Head of caudate nucleus (tissue), 42 donors: ENCODE measurements around the gene NDUFV3.
A peak's percentile ranks its signal among the peaks of the same experiment; 100 is the strongest.
"Not testable (repeated sequence)": the region's sequence is repeated elsewhere in the genome, so short reads cannot be mapped to it uniquely, and the experiment has no call there.

ENCODE experiments used
- DNase-seq, 42 donors: peaks; one replicate each; pipeline versions ENCODE4 v3.0.0 to v3.0.0-alpha.2; 2020 to 2021; ENCODE audit warnings: mixed read lengths in 7 of 42
- intact Hi-C: fragments of 100-400 bp; cut with DNase I; formaldehyde crosslinking; loops from one replicate; pipeline ENCODE4 v1.15.0; 2022

The NDUFV3 gene

GRCh38 chr21:42873096-42873495, 20.0 kb upstream of the NDUFV3 start:
- intact Hi-C loops = loop anchor here (10.0 kb wide), 1 partner anchor 868 kb away; no protein-coding TSS in a partner anchor
- DNase-seq = no peak

GRCh38 chr21:42875811-42876210, 17.3 kb upstream of the NDUFV3 start:
- intact Hi-C loops = loop anchor here (10.0 kb wide), 1 partner anchor 871 kb away; no protein-coding TSS in a partner anchor
- DNase-seq = not testable (repeated sequence)

GRCh38 chr21:42878678-42878992, 14.5 kb upstream of the NDUFV3 start:
- no peak for DNase-seq
- intact Hi-C loops = loop anchor here (10.0 kb wide), 1 partner anchor 874 kb away; no protein-coding TSS in a partner anchor

GRCh38 chr21:42878993-42879787, 13.9 kb upstream of the NDUFV3 start, which contains the start of gene WDR4:
Gene WDR4, minus strand, starts transcription at chr21:42879539. Its CDS starts 44 bp downstream, at chr21:42879495.
- intact Hi-C loops = loop anchor here (1.0 to 10.0 kb wide), 2 partner anchors 14 to 874 kb away; partner anchors contain the start of gene NDUFV3
- peak; percentile 87 to 98 (median 93) for DNase-seq

GRCh38 chr21:42880352-42880751, 12.8 kb upstream of the NDUFV3 start:
- no peak for DNase-seq
- intact Hi-C loops = loop anchor here (10.0 kb wide), 1 partner anchor 94 kb away; the partner anchor contains the start of gene PKNOX1

- intact Hi-C loops = loop anchor here (10.0 kb wide), 1 partner anchor 91 kb away; the partner anchor contains the start of gene PKNOX1
- no peak for DNase-seq
Measured at GRCh38 chr21:42883921-42884320, 9.2 kb upstream of the NDUFV3 start.

- intact Hi-C loops = loop anchor here (10.0 kb wide), 1 partner anchor 87 kb away; the partner anchor contains the start of gene PKNOX1
- no peak for DNase-seq
Measured at GRCh38 chr21:42887326-42887725, 5.8 kb upstream of the NDUFV3 start.

- peak in 2 of 42 donors; percentile 9 to 17 for DNase-seq
- intact Hi-C loops = no loop called here
Measured at GRCh38 chr21:42892582-42892930, 553 bp upstream of the NDUFV3 start.

- intact Hi-C loops = no loop called here
- DNase-seq = no peak
Measured at GRCh38 chr21:42900446-42900845, 7.3 kb downstream of the NDUFV3 start.

GRCh38 chr21:42903817-42904216, 10.7 kb downstream of the NDUFV3 start:
- intact Hi-C loops = no loop called here
- DNase-seq = no peak

- intact Hi-C loops = no loop called here
- DNase-seq = no peak
Measured at GRCh38 chr21:42905195-42905594, 12.1 kb downstream of the NDUFV3 start.

- intact Hi-C loops = no loop called here
- no peak for DNase-seq
Measured at GRCh38 chr21:42906233-42906632, 13.1 kb downstream of the NDUFV3 start.

GRCh38 chr21:42908484-42908883, 15.4 kb downstream of the NDUFV3 start:
- intact Hi-C loops, DNase-seq: not testable (repeated sequence)

GRCh38 chr21:42911920-42912319, 18.8 kb downstream of the NDUFV3 start:
- intact Hi-C loops, DNase-seq: not testable (repeated sequence)

- intact Hi-C loops = no loop called here
- no peak for DNase-seq
Measured at GRCh38 chr21:42913476-42913875, 20.4 kb downstream of the NDUFV3 start.

GRCh38 chr21:42918291-42918690, 25.2 kb downstream of the NDUFV3 start:
- intact Hi-C loops = no loop called here
- no peak for DNase-seq

GRCh38 chr21:42921927-42922326, 28.8 kb downstream of the NDUFV3 start:
- DNase-seq = no peak
- intact Hi-C loops = no loop called here

- DNase-seq = no peak
- intact Hi-C loops = no loop called here
Measured at GRCh38 chr21:42922918-42923317, 29.8 kb downstream of the NDUFV3 start.

GRCh38 chr21:42923553-42924432, 30.7 kb downstream of the NDUFV3 start:
- intact Hi-C loops = no loop called here

GRCh38 chr21:42924433-42924751, 31.3 kb downstream of the NDUFV3 start:
- intact Hi-C loops = no loop called here
- no peak for DNase-seq

More at GRCh38 chr21:42923553-42924432, 30.7 kb downstream of the NDUFV3 start:
- peak in 41 of 42 donors; percentile 39 to 91 (median 72) for DNase-seq
